ENCODE results near the gene GATB.

Gene GATB, protein sequence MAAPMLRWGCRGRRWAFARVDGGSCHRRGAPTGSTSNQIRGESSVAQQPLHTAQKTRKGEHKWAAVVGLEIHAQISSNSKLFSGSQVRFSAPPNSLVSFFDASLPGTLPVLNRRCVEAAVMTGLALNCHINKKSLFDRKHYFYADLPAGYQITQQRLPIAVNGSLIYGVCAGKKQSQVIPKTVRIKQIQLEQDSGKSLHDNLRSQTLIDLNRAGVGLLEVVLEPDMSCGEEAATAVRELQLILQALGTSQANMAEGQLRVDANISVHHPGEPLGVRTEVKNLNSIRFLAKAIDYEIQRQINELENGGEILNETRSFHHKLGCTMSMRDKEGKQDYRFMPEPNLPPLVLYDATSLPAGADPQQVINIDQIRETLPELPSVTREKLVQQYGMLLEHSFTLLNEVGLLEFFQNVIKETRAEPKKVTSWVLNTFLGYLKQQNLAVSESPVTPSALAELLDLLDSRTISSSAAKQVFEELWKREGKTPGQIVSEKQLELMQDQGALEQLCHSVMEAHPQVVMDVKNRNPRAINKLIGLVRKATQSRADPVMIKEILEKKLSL

DNA sequence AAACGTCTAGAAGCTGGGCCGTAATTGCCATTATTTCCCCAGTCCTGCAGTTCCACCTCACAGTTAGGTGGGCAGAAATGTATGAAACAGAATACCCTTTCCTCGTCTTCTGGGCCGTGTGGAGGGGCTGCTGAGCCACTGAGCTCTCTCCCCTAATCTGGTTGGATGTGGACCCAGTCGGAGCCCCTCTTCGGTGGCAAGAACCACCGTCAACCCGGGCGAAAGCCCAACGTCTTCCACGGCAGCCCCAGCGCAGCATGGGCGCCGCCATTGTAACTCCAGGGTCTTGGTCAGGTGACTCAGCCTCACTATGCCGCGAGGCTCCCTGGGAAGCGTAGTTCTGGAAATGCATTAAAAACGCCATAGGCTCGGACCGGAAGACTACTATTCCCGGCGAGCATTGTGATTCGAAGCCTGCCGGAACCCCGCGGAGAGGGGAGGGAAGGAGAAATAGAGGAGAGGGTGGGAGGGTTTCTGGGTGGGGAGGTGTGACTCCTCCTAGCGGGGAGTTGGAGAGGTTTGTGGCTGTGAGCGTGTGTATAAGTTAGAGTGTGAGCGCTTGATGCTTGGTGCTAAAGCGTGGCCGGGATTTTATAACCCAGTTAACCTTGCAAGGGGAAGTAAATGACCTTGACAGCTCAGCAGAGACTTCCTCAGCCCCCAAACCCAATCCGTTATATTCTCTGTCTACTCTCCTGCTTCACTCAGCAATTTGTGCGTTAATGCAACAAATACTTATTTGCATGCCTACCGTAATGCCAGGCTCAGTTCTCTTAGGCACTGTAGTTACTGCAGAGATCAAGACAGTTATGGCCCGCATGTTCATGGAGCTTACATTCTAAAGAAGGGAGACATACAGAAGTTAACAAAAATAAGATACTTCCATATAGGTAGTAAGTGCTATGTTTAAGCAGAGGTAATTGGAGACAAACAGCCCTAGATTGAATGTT is at the start of gene GATB:
Gene GATB (minus strand): TSS at position 296 of the 950 bp plus-strand sequence. CDS start 25 bp downstream, at position 271.
- DNase-seq, result peak; percentile 94

DNA sequence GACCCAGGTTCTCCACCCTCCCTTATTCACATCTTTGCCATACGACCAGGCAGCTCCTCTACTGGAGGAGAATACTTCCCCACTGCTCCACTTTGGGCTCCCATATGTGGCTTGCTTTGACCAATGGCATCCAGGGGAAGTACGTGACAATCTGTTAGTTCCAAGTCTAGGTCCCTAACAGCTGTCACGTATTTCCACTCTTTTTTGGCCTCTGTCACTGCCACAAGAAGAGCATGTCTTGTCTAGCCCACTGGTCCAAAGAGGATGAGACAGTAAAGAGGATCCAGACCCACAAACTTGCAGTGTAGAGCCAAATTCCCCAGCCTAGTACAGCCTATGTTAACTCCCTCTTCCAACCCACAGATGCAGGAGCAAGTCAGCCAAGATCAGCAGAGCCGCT is 49.7 kb upstream of the GATB start:
- DNase-seq, result no peak

DNA sequence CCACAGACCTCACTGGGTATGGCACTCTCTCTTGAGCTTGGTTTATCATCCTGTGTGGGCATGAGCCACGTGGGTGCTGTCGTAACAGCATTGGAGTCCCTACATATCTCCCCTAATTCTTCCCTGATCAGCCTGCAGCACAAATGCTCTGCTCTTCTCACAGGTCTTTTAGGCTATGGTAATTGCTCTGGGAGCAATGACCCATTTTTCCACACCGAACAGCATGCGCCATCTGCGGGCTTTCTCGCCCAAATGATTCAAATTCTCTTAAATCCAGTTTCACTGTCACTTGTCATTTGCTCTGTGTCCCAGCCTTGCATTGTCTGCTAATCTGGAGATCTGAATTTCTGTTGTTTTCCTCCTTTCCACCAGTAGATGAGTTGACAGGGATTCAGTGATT is 48.9 kb upstream of the GATB start:
- DNase-seq, result no peak

DNA sequence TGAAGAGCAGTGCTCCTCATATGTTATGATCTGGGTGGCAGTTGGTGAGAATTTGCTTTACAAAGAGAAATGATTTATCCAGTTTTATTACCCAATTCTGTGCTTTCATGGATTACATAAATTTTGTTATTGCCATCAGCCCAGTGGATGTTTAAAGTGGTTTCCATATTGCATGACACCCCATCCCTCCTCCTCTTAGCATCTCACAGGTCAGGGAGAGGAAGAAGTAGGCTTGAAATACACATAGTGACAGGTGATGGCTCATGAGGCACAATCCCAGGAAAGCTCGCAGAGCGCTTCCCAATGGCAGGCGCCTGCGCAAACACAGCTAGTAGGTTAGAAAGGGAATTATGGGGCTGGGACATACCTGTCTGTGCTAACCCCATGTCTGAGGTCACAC is 47.7 kb upstream of the GATB start:
- DNase-seq, result no peak

DNA sequence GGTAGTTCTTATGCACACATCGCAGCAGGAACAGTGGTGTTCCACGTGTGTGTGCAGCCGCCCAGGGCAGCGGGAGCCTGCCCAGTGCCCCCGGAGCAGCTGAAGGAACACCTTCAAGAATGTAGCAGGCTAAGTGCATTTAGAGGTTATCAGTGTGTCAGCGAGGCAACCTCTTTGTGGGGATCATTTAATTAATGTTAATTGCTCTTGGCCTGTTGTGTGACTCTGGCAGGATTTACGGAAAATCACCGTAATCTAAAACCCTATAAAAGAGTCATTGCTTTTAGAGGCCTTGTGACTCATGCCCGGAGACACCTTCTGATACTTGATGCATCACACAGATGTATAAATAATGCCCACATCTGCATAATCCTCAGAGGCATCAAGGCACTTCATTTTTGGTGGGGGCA is 47.3 kb upstream of the GATB start:
- no peak for DNase-seq

DNA sequence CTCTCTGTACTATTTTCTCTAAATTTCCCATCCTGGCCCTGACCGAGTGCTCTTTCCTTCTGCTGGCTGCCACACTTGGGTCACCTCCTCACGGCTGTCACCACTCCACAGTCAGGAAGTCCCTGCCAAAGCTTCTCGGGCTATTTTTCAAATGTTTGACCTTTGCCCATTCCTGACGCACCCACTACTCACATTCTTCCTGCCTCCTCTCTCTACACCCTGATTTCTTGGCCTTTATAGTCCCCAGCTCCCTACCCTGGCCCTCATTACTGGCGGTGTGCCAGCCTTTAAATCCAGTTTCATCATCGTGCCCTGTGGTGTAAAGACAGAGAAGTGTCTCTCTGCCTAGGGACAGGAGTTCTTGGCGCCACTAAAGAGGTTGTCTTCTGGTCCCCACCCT is 46.4 kb upstream of the GATB start:
- no peak for DNase-seq

DNA sequence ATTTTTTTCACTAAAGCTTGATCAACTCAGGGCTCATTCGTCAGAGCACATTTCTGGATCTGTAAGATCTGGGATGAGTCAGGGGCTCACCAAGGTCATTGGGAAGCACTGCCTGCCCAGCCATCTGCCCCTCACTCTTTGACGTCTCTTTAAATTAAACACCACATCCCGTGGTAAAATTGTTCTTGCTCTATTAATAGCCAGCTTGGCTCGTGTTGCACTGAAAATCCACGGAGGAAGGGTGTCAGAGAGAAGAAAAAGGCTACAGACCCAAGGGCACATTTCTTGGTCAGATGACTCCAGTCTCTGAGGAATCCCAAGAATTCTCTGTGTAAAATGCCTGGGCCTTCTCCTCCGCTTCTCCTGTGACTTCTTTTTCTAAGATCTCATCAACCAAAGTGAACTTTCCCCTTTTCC is 45.7 kb upstream of the GATB start:
- DNase-seq, result no peak

DNA sequence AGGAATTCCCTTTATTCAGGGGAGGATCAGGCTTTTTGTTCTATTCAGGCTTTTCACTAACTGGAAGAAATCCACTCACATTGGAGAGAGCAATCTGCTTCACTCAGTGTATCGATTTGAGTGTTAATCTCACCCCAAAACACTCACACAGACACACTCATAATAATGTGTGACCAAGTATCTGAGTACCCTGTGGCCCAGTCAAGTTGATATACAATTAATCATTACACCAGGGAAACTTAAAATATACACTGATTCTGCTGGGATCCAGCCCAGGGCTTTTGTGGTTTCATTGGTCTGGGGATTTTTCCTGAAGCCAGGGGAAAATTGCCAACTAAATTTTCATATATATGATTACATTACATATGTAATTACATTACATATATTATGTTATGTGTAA is 44.0 kb upstream of the GATB start:
- no peak for DNase-seq

DNA sequence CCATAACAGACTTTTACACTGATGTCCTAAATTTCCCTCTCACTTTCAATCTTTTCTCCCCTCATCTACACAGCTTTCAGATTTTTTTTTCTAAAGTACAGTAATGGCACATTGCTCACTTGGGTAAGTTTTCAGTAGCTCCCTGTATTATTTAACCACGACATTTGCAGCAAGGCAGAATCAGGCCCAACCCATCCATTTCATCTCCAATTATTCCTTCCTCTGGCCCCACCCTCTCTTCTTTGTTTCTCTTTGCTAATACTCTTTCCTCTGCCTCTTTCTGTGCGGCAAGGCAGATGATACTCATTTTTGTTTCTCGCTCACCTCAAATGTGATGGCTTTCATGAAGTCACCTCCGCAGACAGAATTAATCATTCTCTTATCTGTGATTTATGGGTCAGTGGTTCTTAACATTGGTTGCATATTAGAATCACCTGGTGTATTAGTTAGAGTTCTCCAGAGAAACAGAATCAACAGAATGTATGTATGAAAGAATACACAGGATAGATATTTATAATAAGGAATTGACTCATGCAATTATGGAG is 43.4 kb upstream of the GATB start:
- no peak for DNase-seq

DNA sequence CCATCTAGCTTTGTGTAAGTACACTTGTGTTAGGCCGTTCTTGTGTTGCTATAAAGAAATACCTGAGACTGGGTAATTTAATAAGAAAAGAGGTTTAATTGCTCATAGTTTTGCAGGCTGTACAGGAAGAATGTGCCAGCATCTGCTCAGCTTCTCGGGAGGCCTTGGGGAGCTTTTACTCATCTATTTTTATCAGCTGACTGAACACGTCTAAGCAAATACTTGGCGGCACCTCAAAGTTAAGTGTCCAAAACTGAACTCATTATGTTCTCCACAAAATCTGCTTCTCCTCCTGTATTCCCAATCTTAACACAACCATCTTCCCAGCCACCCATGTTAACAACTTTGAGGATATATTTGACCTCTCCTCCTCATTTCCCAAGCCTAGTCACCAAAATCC is 42.4 kb upstream of the GATB start:
- no peak for DNase-seq

DNA sequence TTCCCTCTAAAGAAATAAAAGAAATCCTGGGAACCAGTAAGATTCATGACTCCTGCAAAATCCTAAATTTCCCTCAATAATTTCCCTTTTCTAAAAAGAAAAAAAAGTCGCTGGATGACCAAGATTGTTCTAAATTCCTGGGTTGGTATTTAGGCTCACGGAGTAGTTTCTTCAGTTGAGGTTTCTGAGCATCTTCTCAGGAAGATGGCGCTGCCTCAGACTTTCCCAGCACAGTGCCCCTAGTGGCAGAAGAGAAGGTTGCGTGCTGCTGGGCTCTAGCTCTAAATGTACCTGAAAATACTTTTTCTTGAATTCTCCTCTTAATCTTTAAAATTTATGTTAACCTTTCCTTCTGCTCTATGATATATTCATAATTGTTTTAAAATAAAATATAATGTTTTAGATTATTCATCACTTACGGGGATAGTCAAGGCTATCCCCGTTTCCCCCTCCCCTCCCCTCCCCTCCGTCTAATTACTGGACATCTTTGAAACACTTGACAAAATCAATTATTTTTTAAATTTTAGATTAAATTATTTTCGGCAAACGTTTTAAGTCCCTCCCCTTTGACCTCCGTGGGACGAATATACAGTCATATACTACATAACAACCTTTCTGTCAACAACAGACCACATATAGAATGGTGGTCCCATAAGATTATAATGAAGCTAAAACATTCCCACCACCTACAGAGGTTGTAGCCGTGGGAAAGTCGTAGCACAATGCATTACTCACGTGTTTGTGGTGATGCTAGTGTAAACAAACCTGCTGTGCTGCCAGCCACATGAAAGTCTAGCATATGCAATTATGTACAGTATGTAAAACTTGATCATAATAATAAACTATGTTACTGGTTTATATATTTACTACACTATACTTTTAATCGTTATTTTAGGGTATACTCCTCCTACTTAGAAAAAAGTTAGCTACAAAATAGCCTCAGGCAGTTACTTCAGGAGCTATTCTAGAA is 41.0 kb upstream of the GATB start:
- peak; percentile 50 for DNase-seq

DNA sequence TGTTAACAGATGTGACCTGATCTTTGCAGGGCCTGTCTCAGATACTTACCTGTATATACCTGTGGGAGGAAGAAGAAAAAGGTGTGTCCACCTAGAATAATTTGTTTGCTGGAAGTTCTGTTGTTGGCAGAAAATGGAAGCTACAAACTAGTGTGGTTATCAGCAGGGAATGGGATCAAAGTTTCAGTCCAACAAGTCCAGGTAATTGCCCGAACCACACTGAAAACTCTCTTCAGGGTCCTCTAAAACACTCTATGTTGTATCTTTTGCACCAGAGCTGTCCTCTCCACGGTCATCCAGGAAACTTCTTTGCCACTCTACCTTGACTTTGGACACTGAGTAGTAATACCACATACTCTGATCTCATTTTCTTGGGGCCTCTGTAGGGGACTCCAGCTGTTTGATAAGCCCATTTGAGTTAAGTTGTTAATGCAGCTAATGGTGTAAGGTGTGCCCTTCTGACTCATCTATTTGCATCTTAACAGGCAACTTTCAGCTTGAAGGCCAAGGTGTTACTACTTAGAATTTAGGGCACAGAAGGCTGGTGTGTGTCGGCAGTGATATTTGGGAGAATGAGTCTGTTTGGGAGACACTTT is 38.7 kb upstream of the GATB start:
- DNase-seq, result no peak

DNA sequence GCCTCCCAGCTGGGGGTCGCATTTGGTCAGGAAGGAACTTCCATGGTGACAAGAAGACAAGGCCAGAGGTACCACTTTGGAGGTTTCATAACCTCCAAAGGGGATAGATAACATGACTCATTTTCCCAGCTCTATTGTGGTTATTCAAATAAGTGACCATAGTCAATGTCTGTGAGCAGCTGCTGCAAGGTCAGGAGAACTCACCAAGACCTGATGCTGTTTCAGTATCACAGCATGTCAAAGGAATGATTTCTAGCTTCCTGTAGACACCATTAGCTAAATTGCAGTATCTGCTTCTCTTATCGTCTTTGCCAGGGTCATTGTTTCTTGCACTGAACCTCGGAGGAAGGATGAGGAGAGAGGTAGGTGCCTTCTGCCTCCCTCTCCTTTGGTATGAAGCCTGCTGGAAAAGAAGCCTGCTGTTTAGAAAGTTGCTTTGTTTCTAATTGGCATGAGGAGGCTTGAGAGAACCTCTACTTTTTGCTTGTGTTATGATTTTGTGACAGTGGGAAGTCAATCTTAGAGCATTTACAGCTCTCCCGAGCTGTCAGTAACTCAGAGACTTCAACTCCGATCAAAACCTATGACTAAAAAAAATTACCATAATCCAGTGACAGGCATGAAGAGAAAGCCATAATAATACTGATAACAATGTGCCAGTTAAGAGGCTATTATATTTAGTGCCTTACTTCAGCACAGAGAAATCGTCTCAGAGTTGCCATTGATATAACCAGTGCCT is 38.0 kb upstream of the GATB start:
- DNase-seq, result no peak

DNA sequence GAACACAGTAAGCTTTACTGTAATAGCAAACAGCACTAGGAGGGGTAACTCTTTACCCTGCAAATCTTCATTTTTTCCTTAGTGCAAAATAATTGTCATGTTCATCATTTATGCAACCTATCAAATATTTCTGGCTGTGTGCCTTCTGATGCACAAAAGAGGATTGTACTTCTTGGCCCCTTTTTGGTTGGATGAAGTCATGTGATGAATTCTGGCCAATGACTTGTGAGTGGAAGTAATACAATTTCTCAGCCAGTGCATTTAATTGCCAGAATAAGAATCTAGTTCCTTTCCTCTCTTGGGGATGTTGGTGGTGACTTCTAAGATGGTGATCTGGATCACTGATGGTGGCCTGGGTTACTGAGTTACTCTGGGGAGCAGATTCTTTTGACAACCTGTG is 37.0 kb upstream of the GATB start:
- DNase-seq, result no peak

DNA sequence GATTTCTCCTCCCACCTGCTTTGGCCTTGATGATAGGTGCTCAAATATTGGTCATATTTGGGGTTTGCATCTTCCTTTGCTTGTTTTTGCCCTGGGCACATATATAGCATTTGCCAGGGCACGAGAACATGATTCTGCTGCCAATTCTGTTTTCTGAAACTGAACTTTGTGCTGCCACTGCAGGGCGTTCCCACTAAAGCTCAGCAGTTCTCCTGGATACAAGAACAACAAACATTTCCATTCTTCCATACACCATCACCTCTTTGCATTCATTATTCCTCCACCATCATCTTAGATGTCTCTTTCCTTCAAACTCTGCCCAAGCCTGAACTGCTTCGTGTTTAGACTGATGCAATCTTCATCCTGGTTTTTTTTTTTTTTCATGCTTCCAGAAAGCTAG is 36.3 kb upstream of the GATB start:
- DNase-seq, result no peak

DNA sequence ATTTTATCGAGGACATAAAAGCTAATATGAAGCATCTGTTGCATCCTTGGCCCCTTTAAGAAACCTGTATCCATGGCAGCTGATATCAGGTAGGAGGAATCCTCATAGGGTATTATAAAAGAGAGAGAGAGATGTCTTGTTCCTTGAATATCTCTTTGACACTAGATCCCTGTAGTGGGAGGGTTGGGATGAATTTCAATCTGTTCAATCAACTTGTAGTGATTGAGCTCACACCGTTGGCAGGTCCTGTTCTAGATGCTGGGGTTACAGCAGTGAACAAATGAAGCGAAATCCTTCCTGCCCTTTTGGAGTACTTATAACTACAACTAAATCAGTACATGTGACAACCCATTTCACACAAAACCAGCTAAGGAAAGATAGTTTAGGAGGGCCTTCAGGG is 35.3 kb upstream of the GATB start:
- no peak for DNase-seq

DNA sequence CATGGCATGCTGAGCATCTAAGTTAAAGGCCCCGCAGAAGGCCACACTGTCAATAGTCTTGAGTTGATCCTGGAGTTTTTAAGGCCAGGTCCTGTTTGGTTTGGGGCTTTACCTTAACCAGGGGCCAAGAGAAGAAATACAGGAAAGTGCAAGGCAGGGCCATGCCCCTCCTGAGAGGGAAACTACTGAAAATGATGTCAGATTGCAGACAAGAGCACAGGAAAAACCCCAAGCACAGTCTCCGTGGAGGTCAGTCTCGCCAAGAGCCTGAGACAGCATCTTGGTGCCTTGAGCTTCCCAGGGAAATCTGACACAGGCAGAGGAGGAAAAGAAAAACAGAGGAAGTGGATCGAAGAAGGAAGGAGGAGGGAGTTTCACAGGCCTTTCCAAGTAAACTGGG is 32.2 kb upstream of the GATB start:
- no peak for DNase-seq

DNA sequence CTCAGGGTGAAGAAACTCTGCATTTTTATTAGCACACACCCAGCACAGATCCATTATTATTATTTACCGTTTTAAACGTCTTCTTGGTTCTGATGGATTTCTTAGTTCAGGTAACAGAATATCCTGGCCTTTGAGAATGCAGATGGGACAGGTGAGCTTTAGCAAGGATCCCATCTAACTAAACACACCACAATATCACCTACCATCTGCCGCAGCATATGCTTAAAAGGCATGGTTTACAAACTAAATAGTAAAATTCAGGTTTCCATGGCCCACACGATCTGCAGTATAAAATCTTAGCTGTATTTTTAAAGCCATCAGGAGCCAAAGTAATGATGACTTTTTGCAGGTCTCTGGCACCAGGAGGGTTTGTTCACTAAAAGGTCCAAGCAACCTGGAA is 31.7 kb upstream of the GATB start:
- DNase-seq, result no peak

DNA sequence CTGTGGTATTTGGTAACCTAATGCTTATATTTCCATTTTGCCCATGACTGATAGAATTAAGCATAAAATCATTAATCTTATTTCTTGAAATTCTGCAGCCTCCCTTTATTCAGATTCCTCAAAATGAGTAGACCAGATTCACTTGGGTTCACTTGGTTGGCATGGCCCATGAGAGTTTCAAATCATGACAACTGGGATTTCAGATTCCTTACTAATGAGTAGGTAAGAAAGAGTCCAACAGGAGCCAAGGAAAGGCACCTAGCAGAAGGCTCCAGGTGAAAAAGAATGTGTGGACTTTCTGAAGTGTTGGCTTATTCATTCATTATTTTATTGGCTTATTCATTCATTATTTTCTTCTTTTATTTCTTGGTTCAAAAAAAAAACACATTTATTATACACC is 27.2 kb upstream of the GATB start:
- no peak for DNase-seq

DNA sequence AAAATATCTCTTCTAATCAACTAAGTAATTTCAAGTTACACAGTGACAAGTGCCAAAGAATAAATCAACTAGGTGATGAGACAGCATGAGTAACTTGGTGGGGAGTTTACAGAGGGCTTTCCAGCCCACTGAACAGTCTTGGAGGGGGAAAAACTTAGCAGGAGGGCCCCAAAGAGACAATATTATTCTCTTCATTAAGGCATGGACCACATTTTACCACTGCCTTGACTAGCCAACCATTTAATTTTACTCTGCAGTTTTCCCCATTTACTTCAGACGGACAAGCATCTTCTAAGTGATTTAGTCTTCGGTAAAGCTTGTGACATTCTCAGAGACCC is 25.3 kb upstream of the GATB start:
- no peak for DNase-seq

DNA sequence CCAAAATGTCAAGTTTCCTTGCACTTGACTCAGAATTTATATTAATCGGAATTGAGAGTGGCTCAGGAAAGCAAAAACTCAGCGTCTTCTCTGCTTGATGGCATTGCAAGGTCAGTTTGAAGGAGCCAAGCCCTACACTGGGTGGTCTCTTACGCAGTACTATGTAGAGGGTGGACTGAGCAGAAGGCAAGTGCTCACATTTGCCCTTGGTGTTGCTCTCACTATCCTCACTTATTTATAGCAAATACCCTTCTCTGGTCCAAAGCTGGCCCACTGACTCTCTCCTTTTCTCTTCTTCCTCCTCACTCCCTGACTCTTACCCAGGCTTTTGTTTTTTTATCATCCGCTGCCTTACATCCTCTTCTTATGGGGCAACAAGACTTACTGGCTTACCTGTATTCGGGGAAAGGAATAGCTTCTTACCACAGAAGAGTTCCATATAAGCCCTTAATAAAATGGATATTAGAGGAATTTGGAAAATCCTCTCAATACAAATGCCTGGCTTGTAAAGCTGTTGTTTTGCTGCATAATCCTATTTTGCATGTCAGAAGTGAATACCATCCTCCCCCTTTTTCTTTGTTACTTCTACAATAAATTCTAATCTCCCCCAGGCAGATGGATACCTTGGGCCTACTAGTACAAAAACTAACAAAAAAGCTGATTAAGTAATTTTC is 24.8 kb upstream of the GATB start:
- DNase-seq, result no peak
